ENCODE data around the gene ADAM12.

- TF ChIP-seq, protein P1, sequence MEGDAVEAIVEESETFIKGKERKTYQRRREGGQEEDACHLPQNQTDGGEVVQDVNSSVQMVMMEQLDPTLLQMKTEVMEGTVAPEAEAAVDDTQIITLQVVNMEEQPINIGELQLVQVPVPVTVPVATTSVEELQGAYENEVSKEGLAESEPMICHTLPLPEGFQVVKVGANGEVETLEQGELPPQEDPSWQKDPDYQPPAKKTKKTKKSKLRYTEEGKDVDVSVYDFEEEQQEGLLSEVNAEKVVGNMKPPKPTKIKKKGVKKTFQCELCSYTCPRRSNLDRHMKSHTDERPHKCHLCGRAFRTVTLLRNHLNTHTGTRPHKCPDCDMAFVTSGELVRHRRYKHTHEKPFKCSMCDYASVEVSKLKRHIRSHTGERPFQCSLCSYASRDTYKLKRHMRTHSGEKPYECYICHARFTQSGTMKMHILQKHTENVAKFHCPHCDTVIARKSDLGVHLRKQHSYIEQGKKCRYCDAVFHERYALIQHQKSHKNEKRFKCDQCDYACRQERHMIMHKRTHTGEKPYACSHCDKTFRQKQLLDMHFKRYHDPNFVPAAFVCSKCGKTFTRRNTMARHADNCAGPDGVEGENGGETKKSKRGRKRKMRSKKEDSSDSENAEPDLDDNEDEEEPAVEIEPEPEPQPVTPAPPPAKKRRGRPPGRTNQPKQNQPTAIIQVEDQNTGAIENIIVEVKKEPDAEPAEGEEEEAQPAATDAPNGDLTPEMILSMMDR (IDR thresholded peaks at IDR 0.05), result no peak
- TF ChIP-seq POLR2A (IDR thresholded peaks at IDR 0.05), result no peak
Measured at GRCh38 chr10:126390324-126390723, 2.0 kb upstream of the ADAM12 start.
